Mesothelial cell of epicardium (in vitro differentiated cells): ENCODE measurements around the gene SPATA16. TPM values are rescaled to one million over a fixed set of nuclear protein-coding genes. Genes with fewer than 3 reads are reported as not detected.

Experiments
- DNase-seq, 2 experiments: peaks; one replicate each; pipeline ENCODE4 v3.0.0; 2021; ENCODE audit warnings: low spot score in 2 of 2; ENCODE audit not compliant: unreplicated experiment in 2 of 2
- H3K27ac Mint-ChIP-seq: 2 replicates; pipeline ENCODE4 v1.8.0; 2021; ENCODE audit warnings: mixed read lengths
- H3K27me3 Mint-ChIP-seq: 2 replicates; pipeline ENCODE4 v1.8.0; 2021; ENCODE audit warnings: low read depth, mixed read lengths
- H3K36me3 Mint-ChIP-seq: 2 replicates; pipeline ENCODE4 v1.8.0; 2021; ENCODE audit warnings: mixed read lengths
- H3K4me1 Mint-ChIP-seq: 2 replicates; pipeline ENCODE4 v1.8.0; 2021; ENCODE audit warnings: mixed read lengths
- H3K4me3 Mint-ChIP-seq: 2 replicates; pipeline ENCODE4 v1.8.0; 2021; ENCODE audit warnings: mild to moderate bottlenecking, moderate library complexity, mixed read lengths
- H3K9me3 Mint-ChIP-seq: 2 replicates; pipeline ENCODE4 v1.8.0; 2021; ENCODE audit warnings: mixed read lengths
- CTCF ChIP-seq: fragments of 200-600 bp; sonication (generic); IDR thresholded peaks from one replicate; pipeline ENCODE4 v1.5.0; 2021; ENCODE audit warnings: antibody characterized with exemption; ENCODE audit not compliant: unreplicated experiment
- total RNA-seq: library from RNA; stranded (reverse); gene quantifications from 3 replicates; pipeline ENCODE4 v1.2.1, GENCODE V29; 2021

The SPATA16 gene
- total RNA-seq, 1 donor from 2014 or later = not detected

GRCh38 chr3:172846103-172846561 is 294.9 kb downstream of the SPATA16 start:
- no peak for TF ChIP-seq CTCF
- no peak for DNase-seq
- H3K9me3 Mint-ChIP-seq = no peaks in the 10 kb centered on the region
- H3K4me3 Mint-ChIP-seq = no peak overlapping the region
- no peaks in the 10 kb centered on the region for H3K36me3 Mint-ChIP-seq
- H3K27ac Mint-ChIP-seq = no peak overlapping the region
- peaks cover 11% of the 10 kb centered on the region for H3K4me1 Mint-ChIP-seq
- peaks cover 4% of the 10 kb centered on the region for H3K27me3 Mint-ChIP-seq

GRCh38 chr3:172844428-172844827 is 296.6 kb downstream of the SPATA16 start:
- no peak for DNase-seq

DNA sequence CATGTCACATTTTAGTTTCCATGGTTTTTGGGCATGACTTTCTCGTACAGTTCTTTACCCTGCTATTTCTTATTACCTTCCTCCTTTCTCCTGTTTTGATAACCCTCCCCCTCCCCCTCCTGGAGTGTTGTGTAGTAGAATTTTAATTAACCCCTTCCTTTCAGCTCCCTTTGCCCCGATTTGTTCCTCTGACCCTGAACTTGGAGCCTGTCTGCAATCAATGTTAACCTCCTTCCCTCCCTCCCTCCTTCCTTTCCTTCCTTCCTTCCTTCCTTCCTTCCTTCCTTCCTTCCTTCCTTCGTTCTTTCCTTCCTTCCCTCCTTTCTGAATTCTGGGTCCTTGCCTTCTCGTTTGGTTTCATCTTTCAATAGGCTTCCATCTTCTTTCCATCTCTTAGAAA is 300.1 kb downstream of the SPATA16 start:
- no peak overlapping the region for H3K4me3 Mint-ChIP-seq
- no peak overlapping the region for H3K27ac Mint-ChIP-seq
- peaks cover 4% of the 10 kb centered on the region for H3K4me1 Mint-ChIP-seq
- H3K36me3 Mint-ChIP-seq = no peaks in the 10 kb centered on the region
- DNase-seq = no peak
- H3K27me3 Mint-ChIP-seq = peaks cover 8% of the 10 kb centered on the region
- TF ChIP-seq CTCF = no peak
- no peaks in the 10 kb centered on the region for H3K9me3 Mint-ChIP-seq

More at GRCh38 chr3:172844428-172844827, 296.6 kb downstream of the SPATA16 start:
- no peak overlapping the region for H3K4me3 Mint-ChIP-seq
- no peak for TF ChIP-seq CTCF
- peaks cover 11% of the 10 kb centered on the region for H3K4me1 Mint-ChIP-seq
- peaks cover 5% of the 10 kb centered on the region for H3K27me3 Mint-ChIP-seq
- H3K36me3 Mint-ChIP-seq = no peaks in the 10 kb centered on the region
- no peak overlapping the region for H3K27ac Mint-ChIP-seq
- no peaks in the 10 kb centered on the region for H3K9me3 Mint-ChIP-seq

DNA sequence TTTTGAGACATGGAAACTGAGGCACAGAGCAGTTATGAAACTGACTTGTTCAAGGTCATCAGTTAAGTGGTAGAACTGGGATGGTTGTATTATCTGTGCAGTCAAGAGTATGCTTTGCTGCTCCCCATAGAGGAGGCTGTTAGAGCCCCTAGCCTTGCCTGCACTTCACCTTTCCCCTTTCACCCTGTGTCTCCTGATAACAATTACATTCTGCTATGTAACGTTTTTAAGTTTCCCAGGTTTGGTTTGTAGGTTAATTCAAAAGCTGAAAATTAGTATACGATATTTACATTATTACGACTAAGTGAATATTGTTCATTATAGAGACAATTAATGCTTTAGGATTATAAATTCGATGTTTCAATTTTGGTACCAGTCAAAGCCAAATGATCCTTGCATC is 300.6 kb downstream of the SPATA16 start:
- Mint-ChIP-seq H3K27ac (no peak overlapping the region), H3K9me3 (no peaks in the 10 kb centered on the region), H3K36me3 (no peaks in the 10 kb centered on the region), H3K27me3 (peaks cover 8% of the 10 kb centered on the region), H3K4me1 (peaks cover 4% of the 10 kb centered on the region), H3K4me3 (no peak overlapping the region)
- TF ChIP-seq CTCF = no peak
- DNase-seq = no peak

DNA sequence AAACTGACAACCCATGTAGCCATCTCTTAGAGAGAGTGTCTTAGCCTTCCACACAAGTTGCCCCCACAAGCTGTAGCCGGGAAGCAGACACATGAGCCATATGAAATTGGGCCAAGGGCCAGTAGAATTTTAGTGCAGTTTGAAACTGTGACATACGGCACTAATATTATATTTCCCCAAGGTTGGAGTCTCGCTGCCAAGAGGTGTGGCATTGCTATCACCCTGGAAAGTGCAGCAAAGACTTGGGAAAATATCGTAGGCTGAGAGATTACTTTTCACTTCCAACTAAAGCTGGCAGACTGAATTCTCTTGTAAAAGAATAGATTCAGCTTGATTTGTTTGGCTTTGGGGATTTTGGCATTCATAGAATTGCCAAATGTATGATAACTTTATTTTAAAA is 301.4 kb downstream of the SPATA16 start:
- Mint-ChIP-seq H3K27ac (no peak overlapping the region), H3K27me3 (peaks cover 8% of the 10 kb centered on the region), H3K4me1 (peaks cover 3% of the 10 kb centered on the region), H3K9me3 (no peaks in the 10 kb centered on the region), H3K4me3 (no peak overlapping the region), H3K36me3 (no peaks in the 10 kb centered on the region)
- TF ChIP-seq CTCF = no peak
- DNase-seq = no peak
